H9 (cell line): ENCODE results near the gene HSD17B7. TPM values are rescaled to one million over a fixed set of nuclear protein-coding genes. Genes with fewer than 3 reads are reported as not detected.

ENCODE experiments used
- DNase-seq: peaks from one replicate; pipeline ENCODE4 v3.0.0-alpha.2; 2017
- H2AFZ ChIP-seq: one replicate; pipeline ENCODE4 v1.6.1; 2013; ENCODE audit warnings: mild to moderate bottlenecking, low read length, control low read depth, moderate library complexity
- H2AK5ac ChIP-seq: 2 replicates; pipeline ENCODE4 v1.6.1; 2013; ENCODE audit warnings: low read length, control low read depth, mixed read lengths; ENCODE audit not compliant: insufficient read length
- H2BK120ac ChIP-seq: one replicate; pipeline ENCODE4 v1.6.1; 2013; ENCODE audit warnings: low read depth, mild to moderate bottlenecking, low read length, control low read depth, inconsistent platforms; ENCODE audit not compliant: poor library complexity, severe bottlenecking
- H2BK12ac ChIP-seq: 2 replicates; pipeline ENCODE4 v1.6.1; 2013; ENCODE audit warnings: low read length, control low read depth, mixed read lengths, low read depth; ENCODE audit not compliant: insufficient read length
- H2BK15ac ChIP-seq: 2 replicates; pipeline ENCODE4 v1.6.1; 2013; ENCODE audit warnings: low read depth, low read length, control low read depth
- H2BK20ac ChIP-seq: one replicate; pipeline ENCODE4 v1.6.1; 2013; ENCODE audit warnings: low read depth, mild to moderate bottlenecking, low read length, control low read depth, inconsistent platforms; ENCODE audit not compliant: poor library complexity, severe bottlenecking
- H2BK5ac ChIP-seq: 2 replicates; pipeline ENCODE4 v1.6.1; 2013; ENCODE audit warnings: low read length, control low read depth, mixed read lengths; ENCODE audit not compliant: insufficient read length
- H3K14ac ChIP-seq: 2 replicates; pipeline ENCODE4 v1.6.1; 2013; ENCODE audit warnings: low read length, control low read depth; ENCODE audit not compliant: insufficient read depth
- H3K18ac ChIP-seq: 2 replicates; pipeline ENCODE4 v1.6.1; 2013; ENCODE audit warnings: low read depth, mild to moderate bottlenecking, mixed read lengths, low read length, control low read depth; ENCODE audit not compliant: insufficient read length
- H3K23ac ChIP-seq: 2 replicates; pipeline ENCODE4 v1.6.1; 2013; ENCODE audit warnings: low read length, control low read depth, mixed read lengths, low read depth; ENCODE audit not compliant: insufficient read length
- H3K23me2 ChIP-seq: 2 replicates; pipeline ENCODE4 v1.6.1; 2013; ENCODE audit warnings: low read depth, mild to moderate bottlenecking, mixed read lengths, low read length, control low read depth; ENCODE audit not compliant: insufficient read length, poor library complexity, severe bottlenecking
- H3K27ac ChIP-seq: 2 replicates; pipeline ENCODE4 v1.5.1; 2013; ENCODE audit warnings: low read length, control low read depth, mixed read lengths, low read depth; ENCODE audit not compliant: insufficient read length
- H3K27me3 ChIP-seq: 2 replicates; pipeline ENCODE4 v1.6.1; 2013; ENCODE audit warnings: low read length, control low read depth, inconsistent platforms; ENCODE audit not compliant: insufficient read depth
- H3K4ac ChIP-seq: 2 replicates; pipeline ENCODE4 v1.6.1; 2013; ENCODE audit warnings: low read depth, mild to moderate bottlenecking, control low read depth, inconsistent platforms, low read length, moderate library complexity
- H3K4me1 ChIP-seq: 2 replicates; pipeline ENCODE4 v1.6.1; 2013; ENCODE audit warnings: low read length, control low read depth, inconsistent platforms; ENCODE audit not compliant: insufficient read depth
- H3K4me2 ChIP-seq: 2 replicates; pipeline ENCODE4 v1.6.1; 2013; ENCODE audit warnings: low read length, control low read depth, mixed read lengths; ENCODE audit not compliant: insufficient read length, insufficient read depth
- H3K56ac ChIP-seq: 2 replicates; pipeline ENCODE4 v1.6.1; 2013; ENCODE audit warnings: low read depth, mild to moderate bottlenecking, mixed read lengths, low read length, control low read depth; ENCODE audit not compliant: insufficient read length
- H3K79me1 ChIP-seq: 2 replicates; pipeline ENCODE4 v1.6.1; 2013; ENCODE audit warnings: low read depth, mild to moderate bottlenecking, moderate library complexity, low read length, control low read depth, inconsistent platforms; ENCODE audit not compliant: insufficient read depth, poor library complexity, severe bottlenecking
- H3K79me2 ChIP-seq: 2 replicates; pipeline ENCODE4 v1.6.1; 2013; ENCODE audit warnings: low read length, control low read depth, inconsistent platforms; ENCODE audit not compliant: insufficient read depth
- H3K9ac ChIP-seq: 2 replicates; pipeline ENCODE4 v1.6.1; 2013; ENCODE audit warnings: low read length, control low read depth, mixed read lengths; ENCODE audit not compliant: insufficient read length; ENCODE audit errors: extremely low read depth
- H3K9me3 ChIP-seq: one replicate; pipeline ENCODE4 v1.6.1; 2013; ENCODE audit warnings: low read depth, low read length, inconsistent platforms; ENCODE audit not compliant: control insufficient read depth
- H3T11ph ChIP-seq: one replicate; pipeline ENCODE4 v1.6.1; 2013; ENCODE audit warnings: mild to moderate bottlenecking, low read length, control low read depth, inconsistent platforms
- H4K20me1 ChIP-seq: one replicate; pipeline ENCODE4 v1.6.1; 2013; ENCODE audit not compliant: control insufficient read depth, insufficient read length, insufficient read depth
- H4K5ac ChIP-seq: 2 replicates; pipeline ENCODE4 v1.6.1; 2013; ENCODE audit warnings: low read depth, mild to moderate bottlenecking, mixed read lengths, low read length, control low read depth; ENCODE audit not compliant: insufficient read length
- H4K8ac ChIP-seq: replicated peaks from 2 replicates; pipeline ENCODE4 v1.6.1; 2013; ENCODE audit warnings: low read length, control low read depth, mixed read lengths, low read depth; ENCODE audit not compliant: insufficient read length
- H4K91ac ChIP-seq: 2 replicates; pipeline ENCODE4 v1.6.1; 2013; ENCODE audit warnings: low read depth, mild to moderate bottlenecking, moderate library complexity, mixed read lengths, low read length, control low read depth; ENCODE audit not compliant: insufficient read length
- H3K27ac Mint-ChIP-seq, 3 experiments: 2 replicates in 2 of 3; 3 replicates in 1 of 3; pipeline ENCODE4 v1.8.0; 2020 to 2021; ENCODE audit warnings: mixed read lengths in 3 of 3, mild to moderate bottlenecking in 1 of 3, moderate library complexity in 1 of 3
- H3K27me3 Mint-ChIP-seq: 2 replicates; pipeline ENCODE4 v1.8.0; 2021; ENCODE audit warnings: low read depth, mild to moderate bottlenecking, moderate library complexity, mixed read lengths
- H3K36me3 Mint-ChIP-seq, 3 experiments: 2 replicates in 2 of 3; 3 replicates in 1 of 3; pipeline ENCODE4 v1.8.0; 2020 to 2021; ENCODE audit warnings: low read depth in 3 of 3, mixed read lengths in 3 of 3; ENCODE audit not compliant: insufficient read depth in 1 of 3
- H3K4me1 Mint-ChIP-seq, 2 experiments: 2 replicates each; pipeline ENCODE4 v1.8.0; 2020; ENCODE audit warnings: mixed read lengths in 2 of 2
- H3K4me3 Mint-ChIP-seq, 2 experiments: 2 replicates in 1 of 2; 3 replicates in 1 of 2; pipeline ENCODE4 v1.8.0; 2020 to 2021; ENCODE audit warnings: mild to moderate bottlenecking in 2 of 2, mixed read lengths in 2 of 2, moderate library complexity in 1 of 2
- H3K9me3 Mint-ChIP-seq, 2 experiments: 2 replicates in 1 of 2; 3 replicates in 1 of 2; pipeline ENCODE4 v1.8.0; 2020; ENCODE audit warnings: mild to moderate bottlenecking in 2 of 2, mixed read lengths in 2 of 2, moderate library complexity in 1 of 2
- CTCF ChIP-seq: fragments of 200-600 bp; sonication (generic); conservative IDR thresholded peaks from 3 replicates; pipeline ENCODE4 v1.8.0; 2021; ENCODE audit warnings: antibody characterized with exemption, mild to moderate bottlenecking
- WGBS: extraction: QIAGEN DNeasy Blood & Tissue Kit; methylation state at CpG from one replicate; pipeline ENCODE4 v1.1.7; 2013; ENCODE audit warnings: missing lambda C conversion rate, low lambda C conversion rate, mixed read lengths; ENCODE audit not compliant: insufficient read length; ENCODE audit errors: extremely low coverage; 5-methylcytosine and 5-hydroxymethylcytosine counted together
- total RNA-seq: library from RNA; stranded (reverse); gene quantifications from 2 replicates; pipeline ENCODE4 v1.2.1, GENCODE V29; 2021

HSD17B7 gene
- total RNA-seq, 1 experiment from 2014 or later, result 26.2 TPM

GRCh38 chr1:162822391-162823200 is 32.1 kb downstream of the HSD17B7 start:
- peaks cover 18 to 21% of the 10 kb centered on the region in 2 experiments for H3K4me1 Mint-ChIP-seq
- Histone ChIP-seq H3K27ac (no peak overlapping the region), H3K9me3 (no peaks in the 10 kb centered on the region), H4K91ac (no peak overlapping the region), H4K20me1 (no peaks in the 10 kb centered on the region), H3K79me2 (no peaks in the 10 kb centered on the region), H2BK12ac (no peak overlapping the region), H3K14ac (peak overlapping the region; percentile 47), H3K4me2 (peak overlapping the region; percentile 79), H3K23me2 (peaks cover 8% of the 10 kb centered on the region), H3K9ac (peak overlapping the region; percentile 49), H4K5ac (no peak overlapping the region), H3K4ac (no peak overlapping the region), H2BK20ac (no peak overlapping the region), H3K4me1 (no peaks in the 10 kb centered on the region), H3K56ac (no peak overlapping the region), H3K23ac (no peak overlapping the region), H3K79me1 (no peaks in the 10 kb centered on the region), H2BK5ac (no peak overlapping the region), H2AK5ac (no peak overlapping the region), H4K8ac (no peak overlapping the region), H2BK15ac (no peak overlapping the region), H3T11ph (no peak overlapping the region), H3K18ac (no peak overlapping the region), H2AFZ (peak overlapping the region; percentile 34), H3K27me3 (no peaks in the 10 kb centered on the region), H2BK120ac (no peak overlapping the region)
- WGBS, result no CpG with 5 or more reads among the region's 44 CpGs
- peaks cover 3% of the 10 kb centered on the region for H3K27me3 Mint-ChIP-seq
- H3K9me3 Mint-ChIP-seq, result no peaks in the 10 kb centered on the region
- H3K36me3 Mint-ChIP-seq, result no peaks in the 10 kb centered on the region
- peak; percentile 85 for DNase-seq
- peak overlapping the region in 2 of 3 experiments; percentile 75 to 89; a peak in 2 of 7 replicates for H3K27ac Mint-ChIP-seq
- TF ChIP-seq CTCF, result 0 out of 3 replicates have a peak, but pooled peaks have one; percentile 20
- peak overlapping the region; percentile 86 to 94 for H3K4me3 Mint-ChIP-seq
